Esophagus muscularis mucosa (tissue), 3 donors: ENCODE results near the gene TRMT1.

Source experiments
- CTCF ChIP-seq, 3 experiments: fragments of 200-600 bp in 2 of 3; fragments of 450-650 bp in 1 of 3; sonication (generic) in 2 of 3; IDR thresholded peaks; one replicate each; pipeline ENCODE4 v1.5.1; 2017 to 2019; ENCODE audit warnings: antibody characterized with exemption in 3 of 3, mild to moderate bottlenecking in 2 of 3, moderate library complexity in 1 of 3
- POLR2A ChIP-seq: fragments of 450-650 bp; IDR thresholded peaks from one replicate; pipeline ENCODE4 v1.6.1; 2017; ENCODE audit warnings: antibody characterized with exemption, moderate library complexity, mild to moderate bottlenecking, low read depth
- POLR2AphosphoS5 ChIP-seq, 2 donors: sonication (generic); formaldehyde crosslinking; IDR thresholded peaks; one replicate each; pipeline ENCODE4 v1.6.1; 2017; ENCODE audit warnings: antibody characterized with exemption in 2 of 2

GRCh38 chr19:13094106-13094504 lies 22.4 kb downstream of the TRMT1 start:
- TF ChIP-seq POLR2AphosphoS5 (IDR thresholded peaks at IDR 0.05) = no peak
- peak in 1 of 3 experiments; percentile 2 for TF ChIP-seq CTCF (IDR thresholded peaks at IDR 0.05)
- TF ChIP-seq POLR2A = no peak
